ENCODE measurements around the gene BCAP31.

DNA sequence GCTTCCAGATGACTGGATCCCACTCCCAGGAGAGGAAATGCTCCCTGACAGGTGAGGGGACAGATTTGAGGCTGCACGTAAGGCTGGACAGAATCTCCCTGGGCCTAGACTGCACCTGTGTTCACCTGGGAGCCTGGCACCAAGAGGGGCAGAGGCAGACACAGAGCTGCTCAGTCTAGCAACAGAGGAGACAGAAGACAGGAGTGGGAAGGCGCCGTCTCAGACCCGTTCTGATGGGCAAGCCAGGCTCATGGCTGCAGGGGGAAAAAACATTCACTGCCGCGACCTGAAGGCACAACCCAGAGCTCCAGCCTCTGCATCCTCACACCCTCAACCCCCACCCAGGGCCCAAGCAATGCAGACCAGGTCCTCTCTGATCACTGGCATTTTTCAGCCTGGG, 16.8 kb downstream of the BCAP31 start:
- TF ChIP-seq, protein P1, sequence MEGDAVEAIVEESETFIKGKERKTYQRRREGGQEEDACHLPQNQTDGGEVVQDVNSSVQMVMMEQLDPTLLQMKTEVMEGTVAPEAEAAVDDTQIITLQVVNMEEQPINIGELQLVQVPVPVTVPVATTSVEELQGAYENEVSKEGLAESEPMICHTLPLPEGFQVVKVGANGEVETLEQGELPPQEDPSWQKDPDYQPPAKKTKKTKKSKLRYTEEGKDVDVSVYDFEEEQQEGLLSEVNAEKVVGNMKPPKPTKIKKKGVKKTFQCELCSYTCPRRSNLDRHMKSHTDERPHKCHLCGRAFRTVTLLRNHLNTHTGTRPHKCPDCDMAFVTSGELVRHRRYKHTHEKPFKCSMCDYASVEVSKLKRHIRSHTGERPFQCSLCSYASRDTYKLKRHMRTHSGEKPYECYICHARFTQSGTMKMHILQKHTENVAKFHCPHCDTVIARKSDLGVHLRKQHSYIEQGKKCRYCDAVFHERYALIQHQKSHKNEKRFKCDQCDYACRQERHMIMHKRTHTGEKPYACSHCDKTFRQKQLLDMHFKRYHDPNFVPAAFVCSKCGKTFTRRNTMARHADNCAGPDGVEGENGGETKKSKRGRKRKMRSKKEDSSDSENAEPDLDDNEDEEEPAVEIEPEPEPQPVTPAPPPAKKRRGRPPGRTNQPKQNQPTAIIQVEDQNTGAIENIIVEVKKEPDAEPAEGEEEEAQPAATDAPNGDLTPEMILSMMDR (IDR thresholded peaks at IDR 0.05), result no peak
- no peak for TF ChIP-seq POLR2A (IDR thresholded peaks at IDR 0.05)
